ENCODE results near the gene CACNA2D3.

CACNA2D3 gene

DNA sequence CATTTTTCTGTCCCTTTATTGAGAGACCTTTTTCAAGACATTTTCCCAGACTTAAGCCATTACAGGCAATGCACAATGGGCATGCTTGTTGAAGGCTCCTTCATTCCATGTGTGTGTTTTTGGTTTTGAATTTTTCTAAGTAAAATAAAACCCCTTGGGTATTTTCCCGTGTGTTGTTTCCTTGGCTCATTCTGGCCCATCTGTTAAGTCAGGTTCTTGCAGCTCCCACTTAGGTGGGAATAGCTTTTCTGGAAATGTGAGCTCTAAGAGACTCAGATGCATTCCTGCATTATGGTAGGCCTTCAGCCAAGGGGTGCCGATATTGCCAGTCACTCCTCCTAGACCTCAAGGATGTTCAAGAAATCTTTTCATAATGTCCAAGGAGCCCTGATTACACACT is 314.9 kb downstream of the CACNA2D3 start:
- Histone ChIP-seq H3K27me3 (ENCODE audit: insufficient read depth, low read length, poor library complexity) (no peaks in the 10 kb centered on the region), H2BK15ac (replicated peaks; ENCODE audit: low read depth) (no peak overlapping the region), H3K4ac (ENCODE audit: low read depth, low read length) (no peak overlapping the region), H3K18ac (ENCODE audit: low read length) (no peak overlapping the region), H3K27ac (ENCODE audit: low read depth, low read length) (no peak overlapping the region), H3K36me3 (ENCODE audit: control insufficient read depth, insufficient read depth, low read length) (no peaks in the 10 kb centered on the region), H3K4me3 (ENCODE audit: low read length) (no peak overlapping the region), H3K9ac (ENCODE audit: low read length) (no peak overlapping the region), H2AK5ac (ENCODE audit: low read length) (no peak overlapping the region), H4K5ac (ENCODE audit: low read length) (no peak overlapping the region), H3K4me2 (ENCODE audit: low read length) (no peak overlapping the region), H3K23ac (ENCODE audit: low read length) (no peak overlapping the region), H3K4me1 (ENCODE audit: control insufficient read depth, low read depth, low read length) (no peaks in the 10 kb centered on the region), H2BK120ac (ENCODE audit: low read depth, low read length) (no peak overlapping the region), H2BK5ac (ENCODE audit: low read length) (no peak overlapping the region), H4K8ac (ENCODE audit: low read depth, low read length) (no peak overlapping the region), H3K79me1 (ENCODE audit: low read length) (no peaks in the 10 kb centered on the region), H3K79me2 (ENCODE audit: control insufficient read depth, insufficient read depth, low read length) (no peaks in the 10 kb centered on the region), H3K56ac (ENCODE audit: low read length) (no peak overlapping the region)
- no CpG with 5 or more reads among the region's 2 CpGs for WGBS (ENCODE audit: extremely low coverage, insufficient coverage, low lambda C conversion rate)
- DNase-seq, result no peak

- H3K4ac ChIP-seq (ENCODE audit: low read depth, low read length), result no peak overlapping the region
- no peak overlapping the region for H3K18ac ChIP-seq (ENCODE audit: low read length)
- no peak overlapping the region for H2BK15ac ChIP-seq (replicated peaks; ENCODE audit: low read depth)
- no peaks in the 10 kb centered on the region for H3K36me3 ChIP-seq (ENCODE audit: control insufficient read depth, insufficient read depth, low read length)
- no peak overlapping the region for H3K9ac ChIP-seq (ENCODE audit: low read length)
- H3K27ac ChIP-seq (ENCODE audit: low read depth, low read length), result no peak overlapping the region
- H3K56ac ChIP-seq (ENCODE audit: low read length), result no peak overlapping the region
- H2BK5ac ChIP-seq (ENCODE audit: low read length), result no peak overlapping the region
- no peak overlapping the region for H3K4me2 ChIP-seq (ENCODE audit: low read length)
- no peak for DNase-seq
- H3K4me3 ChIP-seq (ENCODE audit: low read length), result no peak overlapping the region
- no peaks in the 10 kb centered on the region for H3K79me2 ChIP-seq (ENCODE audit: control insufficient read depth, insufficient read depth, low read length)
- no peak overlapping the region for H3K23ac ChIP-seq (ENCODE audit: low read length)
- H4K8ac ChIP-seq (ENCODE audit: low read depth, low read length), result no peak overlapping the region
- no CpG with 5 or more reads among the region's 11 CpGs for WGBS (ENCODE audit: extremely low coverage, insufficient coverage, low lambda C conversion rate)
- no peak overlapping the region for H2AK5ac ChIP-seq (ENCODE audit: low read length)
- no peaks in the 10 kb centered on the region for H3K4me1 ChIP-seq (ENCODE audit: control insufficient read depth, low read depth, low read length)
- no peaks in the 10 kb centered on the region for H3K27me3 ChIP-seq (ENCODE audit: insufficient read depth, low read length, poor library complexity)
- no peak overlapping the region for H4K5ac ChIP-seq (ENCODE audit: low read length)
- no peak overlapping the region for H2BK120ac ChIP-seq (ENCODE audit: low read depth, low read length)
- no peaks in the 10 kb centered on the region for H3K79me1 ChIP-seq (ENCODE audit: low read length)
Observed at GRCh38 chr3:54443561-54444161, 321.3 kb downstream of the CACNA2D3 start.

GRCh38 chr3:54445630-54446029 is 323.3 kb downstream of the CACNA2D3 start:
- H2BK120ac ChIP-seq (ENCODE audit: low read depth, low read length), result no peak overlapping the region
- H3K56ac ChIP-seq (ENCODE audit: low read length), result no peak overlapping the region
- H2BK5ac ChIP-seq (ENCODE audit: low read length), result no peak overlapping the region
- DNase-seq, result no peak
- no peak overlapping the region for H3K23ac ChIP-seq (ENCODE audit: low read length)
- no peaks in the 10 kb centered on the region for H3K79me1 ChIP-seq (ENCODE audit: low read length)
- WGBS (ENCODE audit: extremely low coverage, insufficient coverage, low lambda C conversion rate), result no CpG with 5 or more reads among the region's 1 CpG
- no peak overlapping the region for H4K8ac ChIP-seq (ENCODE audit: low read depth, low read length)
- no peak overlapping the region for H3K4me2 ChIP-seq (ENCODE audit: low read length)
- H2BK15ac ChIP-seq (replicated peaks; ENCODE audit: low read depth), result no peak overlapping the region
- no peaks in the 10 kb centered on the region for H3K27me3 ChIP-seq (ENCODE audit: insufficient read depth, low read length, poor library complexity)
- no peaks in the 10 kb centered on the region for H3K4me1 ChIP-seq (ENCODE audit: control insufficient read depth, low read depth, low read length)
- H3K4ac ChIP-seq (ENCODE audit: low read depth, low read length), result no peak overlapping the region
- no peak overlapping the region for H4K5ac ChIP-seq (ENCODE audit: low read length)
- H3K36me3 ChIP-seq (ENCODE audit: control insufficient read depth, insufficient read depth, low read length), result no peaks in the 10 kb centered on the region
- no peak overlapping the region for H2AK5ac ChIP-seq (ENCODE audit: low read length)
- no peak overlapping the region for H3K18ac ChIP-seq (ENCODE audit: low read length)
- no peak overlapping the region for H3K4me3 ChIP-seq (ENCODE audit: low read length)
- H3K27ac ChIP-seq (ENCODE audit: low read depth, low read length), result no peak overlapping the region
- no peak overlapping the region for H3K9ac ChIP-seq (ENCODE audit: low read length)
- no peaks in the 10 kb centered on the region for H3K79me2 ChIP-seq (ENCODE audit: control insufficient read depth, insufficient read depth, low read length)

GRCh38 chr3:54447427-54447826 is 325.1 kb downstream of the CACNA2D3 start:
- H3K4me3 ChIP-seq (ENCODE audit: low read length), result no peak overlapping the region
- no peaks in the 10 kb centered on the region for H3K79me1 ChIP-seq (ENCODE audit: low read length)
- no peak overlapping the region for H2BK5ac ChIP-seq (ENCODE audit: low read length)
- no peak overlapping the region for H4K5ac ChIP-seq (ENCODE audit: low read length)
- H3K36me3 ChIP-seq (ENCODE audit: control insufficient read depth, insufficient read depth, low read length), result no peaks in the 10 kb centered on the region
- WGBS (ENCODE audit: extremely low coverage, insufficient coverage, low lambda C conversion rate), result no CpG with 5 or more reads among the region's 2 CpGs
- no peak overlapping the region for H2BK120ac ChIP-seq (ENCODE audit: low read depth, low read length)
- H4K8ac ChIP-seq (ENCODE audit: low read depth, low read length), result no peak overlapping the region
- H3K23ac ChIP-seq (ENCODE audit: low read length), result no peak overlapping the region
- no peak overlapping the region for H3K18ac ChIP-seq (ENCODE audit: low read length)
- no peak overlapping the region for H2AK5ac ChIP-seq (ENCODE audit: low read length)
- no peak overlapping the region for H3K27ac ChIP-seq (ENCODE audit: low read depth, low read length)
- H3K79me2 ChIP-seq (ENCODE audit: control insufficient read depth, insufficient read depth, low read length), result no peaks in the 10 kb centered on the region
- DNase-seq, result no peak
- no peak overlapping the region for H2BK15ac ChIP-seq (replicated peaks; ENCODE audit: low read depth)
- H3K4ac ChIP-seq (ENCODE audit: low read depth, low read length), result no peak overlapping the region
- no peak overlapping the region for H3K9ac ChIP-seq (ENCODE audit: low read length)
- no peak overlapping the region for H3K56ac ChIP-seq (ENCODE audit: low read length)
- H3K4me2 ChIP-seq (ENCODE audit: low read length), result no peak overlapping the region
- H3K4me1 ChIP-seq (ENCODE audit: control insufficient read depth, low read depth, low read length), result no peaks in the 10 kb centered on the region
- H3K27me3 ChIP-seq (ENCODE audit: insufficient read depth, low read length, poor library complexity), result no peaks in the 10 kb centered on the region

DNA sequence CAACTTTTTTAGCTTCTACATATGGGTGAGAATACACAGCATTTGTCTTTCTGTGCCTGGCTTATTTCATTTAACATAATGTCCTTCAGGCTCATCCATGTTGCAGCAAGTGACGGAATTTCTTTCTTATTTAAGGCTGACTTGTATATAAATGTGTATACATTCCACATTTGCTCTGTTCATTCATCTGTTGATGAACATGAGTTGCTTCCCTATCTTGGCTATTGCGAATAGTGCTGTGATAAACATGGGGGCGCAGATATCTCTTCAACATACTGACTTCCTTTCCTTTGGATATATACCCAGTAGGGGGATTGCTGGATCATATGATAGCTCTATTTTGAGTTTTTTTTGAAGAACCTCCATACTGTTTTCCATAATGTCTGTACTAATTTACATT is 332.5 kb downstream of the CACNA2D3 start:
- Histone ChIP-seq H3K27me3 (ENCODE audit: insufficient read depth, low read length, poor library complexity) (no peaks in the 10 kb centered on the region), H4K8ac (ENCODE audit: low read depth, low read length) (no peak overlapping the region), H3K79me2 (ENCODE audit: control insufficient read depth, insufficient read depth, low read length) (no peaks in the 10 kb centered on the region), H3K4ac (ENCODE audit: low read depth, low read length) (no peak overlapping the region), H2BK15ac (replicated peaks; ENCODE audit: low read depth) (no peak overlapping the region), H3K56ac (ENCODE audit: low read length) (no peak overlapping the region), H3K23ac (ENCODE audit: low read length) (no peak overlapping the region), H3K4me3 (ENCODE audit: low read length) (no peak overlapping the region), H2BK5ac (ENCODE audit: low read length) (no peak overlapping the region), H2AK5ac (ENCODE audit: low read length) (no peak overlapping the region), H4K5ac (ENCODE audit: low read length) (no peak overlapping the region), H3K27ac (ENCODE audit: low read depth, low read length) (no peak overlapping the region), H3K9ac (ENCODE audit: low read length) (no peak overlapping the region), H3K4me1 (ENCODE audit: control insufficient read depth, low read depth, low read length) (no peaks in the 10 kb centered on the region), H3K4me2 (ENCODE audit: low read length) (no peak overlapping the region), H2BK120ac (ENCODE audit: low read depth, low read length) (no peak overlapping the region), H3K36me3 (ENCODE audit: control insufficient read depth, insufficient read depth, low read length) (no peaks in the 10 kb centered on the region), H3K18ac (ENCODE audit: low read length) (no peak overlapping the region), H3K79me1 (ENCODE audit: low read length) (no peaks in the 10 kb centered on the region)
- no CpG with 5 or more reads among the region's 3 CpGs for WGBS (ENCODE audit: extremely low coverage, insufficient coverage, low lambda C conversion rate)
- DNase-seq, result no peak

GRCh38 chr3:54458357-54458756 is 336.0 kb downstream of the CACNA2D3 start:
- WGBS (ENCODE audit: extremely low coverage, insufficient coverage, low lambda C conversion rate), result no CpG with 5 or more reads among the region's 2 CpGs
- Histone ChIP-seq H3K79me2 (ENCODE audit: control insufficient read depth, insufficient read depth, low read length) (no peaks in the 10 kb centered on the region), H4K8ac (ENCODE audit: low read depth, low read length) (no peak overlapping the region), H3K4me1 (ENCODE audit: control insufficient read depth, low read depth, low read length) (no peaks in the 10 kb centered on the region), H3K36me3 (ENCODE audit: control insufficient read depth, insufficient read depth, low read length) (no peaks in the 10 kb centered on the region), H2BK15ac (replicated peaks; ENCODE audit: low read depth) (no peak overlapping the region), H2BK120ac (ENCODE audit: low read depth, low read length) (no peak overlapping the region), H3K4ac (ENCODE audit: low read depth, low read length) (no peak overlapping the region), H3K4me2 (ENCODE audit: low read length) (no peak overlapping the region), H4K5ac (ENCODE audit: low read length) (no peak overlapping the region), H3K27me3 (ENCODE audit: insufficient read depth, low read length, poor library complexity) (no peaks in the 10 kb centered on the region), H2BK5ac (ENCODE audit: low read length) (no peak overlapping the region), H3K4me3 (ENCODE audit: low read length) (no peak overlapping the region), H3K9ac (ENCODE audit: low read length) (no peak overlapping the region), H3K27ac (ENCODE audit: low read depth, low read length) (no peak overlapping the region), H3K79me1 (ENCODE audit: low read length) (no peaks in the 10 kb centered on the region), H3K23ac (ENCODE audit: low read length) (no peak overlapping the region), H3K18ac (ENCODE audit: low read length) (no peak overlapping the region), H3K56ac (ENCODE audit: low read length) (no peak overlapping the region), H2AK5ac (ENCODE audit: low read length) (no peak overlapping the region)
- no peak for DNase-seq
